Activated CD8-positive, alpha-beta T cell treated with anti-CD3 and anti-CD28 coated beads, Interleukin-2, amount 10 ng/mL, durations not matched to agents 7 days and 5 days (primary cell): ENCODE results near the gene NSMCE4A. TPM values are rescaled to one million over a fixed set of nuclear protein-coding genes. Genes with fewer than 3 reads are reported as not detected.
"Not testable (repeated sequence)": the region's sequence is repeated elsewhere in the genome, so short reads cannot be mapped to it uniquely, and the experiment has no call there.

Experiments
- ATAC-seq: fragments of 150-1000 bp; cut with Tn5 transposase; one replicate; pipeline ENCODE4 v1.10.0; 2021; ENCODE audit warnings: moderate library complexity
- CTCF ChIA-PET: fragments of 350-600 bp; sonication (Branson Sonifier 250); formaldehyde crosslinking; loops from one replicate; lab custom pipeline; 2021; ENCODE audit warnings: antibody characterized with exemption; lab: Charles Lee
- POLR2A ChIA-PET: fragments of 350-600 bp; sonication (Branson Sonifier 250); formaldehyde crosslinking; loops from one replicate; lab custom pipeline; 2021; ENCODE audit warnings: antibody characterized with exemption; lab: Charles Lee
- DNase-seq: peaks from one replicate; pipeline ENCODE4 v3.0.0-alpha.2; 2020
- H3K27ac Mint-ChIP-seq: one replicate; pipeline ENCODE4 v1.8.0; 2021; ENCODE audit warnings: mild to moderate bottlenecking, mixed read lengths
- H3K27me3 Mint-ChIP-seq: one replicate; pipeline ENCODE4 v1.8.0; 2021; ENCODE audit warnings: low read depth, mixed read lengths
- H3K36me3 Mint-ChIP-seq: one replicate; pipeline ENCODE4 v1.8.0; 2021; ENCODE audit warnings: low read depth, mixed read lengths
- H3K4me1 Mint-ChIP-seq: one replicate; pipeline ENCODE4 v1.8.0; 2021; ENCODE audit warnings: low read depth, mixed read lengths
- H3K4me3 Mint-ChIP-seq: one replicate; pipeline ENCODE4 v1.8.0; 2021; ENCODE audit warnings: mild to moderate bottlenecking, mixed read lengths
- H3K9me3 Mint-ChIP-seq: one replicate; pipeline ENCODE4 v1.8.0; 2022; ENCODE audit warnings: mixed read lengths; ENCODE audit not compliant: insufficient read depth
- total RNA-seq, 2 experiments: library from RNA; stranded (reverse); gene quantifications; one replicate each; pipeline ENCODE4 v1.2.3, GENCODE V29; 2021

The NSMCE4A gene
- total RNA-seq, 2 experiments from 2014 or later = 57.5 to 60.5 TPM

GRCh38 chr10:122012731-122013130 is 37.7 kb upstream of the NSMCE4A start:
- H3K27ac Mint-ChIP-seq = no peak overlapping the region
- DNase-seq (no peak), ATAC-seq (no peak)
- H3K9me3 Mint-ChIP-seq = no peaks in the 10 kb centered on the region
- H3K27me3 Mint-ChIP-seq = peaks cover 7% of the 10 kb centered on the region
- ChIA-PET CTCF (no interaction called here), POLR2A (no interaction called here)
- H3K4me3 Mint-ChIP-seq = no peak overlapping the region
- no peaks in the 10 kb centered on the region for H3K4me1 Mint-ChIP-seq
- no peaks in the 10 kb centered on the region for H3K36me3 Mint-ChIP-seq

GRCh38 chr10:122010405-122011050 is 35.5 kb upstream of the NSMCE4A start:
- Mint-ChIP-seq H3K36me3 (no peaks in the 10 kb centered on the region), H3K27ac (no peak overlapping the region), H3K27me3 (peaks cover 3% of the 10 kb centered on the region), H3K4me1 (no peaks in the 10 kb centered on the region), H3K4me3 (no peak overlapping the region), H3K9me3 (no peaks in the 10 kb centered on the region)
- ATAC-seq = no peak
- CTCF ChIA-PET = no interaction called here
- POLR2A ChIA-PET = no interaction called here
- DNase-seq = no peak

- ChIA-PET POLR2A (no interaction called here), CTCF (no interaction called here)
- no peak overlapping the region for H3K4me3 Mint-ChIP-seq
- DNase-seq (no peak), ATAC-seq (no peak)
- no peak overlapping the region for H3K27ac Mint-ChIP-seq
- peaks cover 9% of the 10 kb centered on the region for H3K9me3 Mint-ChIP-seq
- H3K27me3 Mint-ChIP-seq = peaks cover 3% of the 10 kb centered on the region
- H3K4me1 Mint-ChIP-seq = no peaks in the 10 kb centered on the region
- no peaks in the 10 kb centered on the region for H3K36me3 Mint-ChIP-seq
These were observed 32.4 kb upstream of the NSMCE4A start for GRCh38 chr10:122007415-122007814.

GRCh38 chr10:122001698-122002097 is 26.7 kb upstream of the NSMCE4A start:
- CTCF ChIA-PET = no interaction called here
- POLR2A ChIA-PET = no interaction called here
- Mint-ChIP-seq H3K27me3 (no peaks in the 10 kb centered on the region), H3K4me3 (no peak overlapping the region), H3K9me3 (peaks cover 18% of the 10 kb centered on the region), H3K4me1 (no peaks in the 10 kb centered on the region), H3K36me3 (no peaks in the 10 kb centered on the region), H3K27ac (no peak overlapping the region)
- ATAC-seq (no peak), DNase-seq (no peak)

- Mint-ChIP-seq H3K4me1 (no peaks in the 10 kb centered on the region), H3K36me3 (no peaks in the 10 kb centered on the region), H3K9me3 (peaks cover 16% of the 10 kb centered on the region), H3K4me3 (no peak overlapping the region), H3K27ac (no peak overlapping the region), H3K27me3 (peaks cover 4% of the 10 kb centered on the region)
- ChIA-PET POLR2A (no interaction called here), CTCF (no interaction called here)
- no peak for DNase-seq
- ATAC-seq = no peak
These were observed 24.3 kb upstream of the NSMCE4A start for GRCh38 chr10:121999301-121999700.

GRCh38 chr10:121998462-121998861 is 23.4 kb upstream of the NSMCE4A start:
- no peak for ATAC-seq
- Mint-ChIP-seq H3K27ac (no peak overlapping the region), H3K36me3 (no peaks in the 10 kb centered on the region), H3K4me3 (no peak overlapping the region), H3K9me3 (peaks cover 15% of the 10 kb centered on the region), H3K4me1 (no peaks in the 10 kb centered on the region), H3K27me3 (peaks cover 9% of the 10 kb centered on the region)
- ChIA-PET CTCF (no interaction called here), POLR2A (no interaction called here)
- no peak for DNase-seq

GRCh38 chr10:121994429-121994941 is 19.5 kb upstream of the NSMCE4A start:
- H3K27ac Mint-ChIP-seq = no peak overlapping the region

GRCh38 chr10:121991727-121992126 is 16.7 kb upstream of the NSMCE4A start:
- ATAC-seq, H3K4me1 Mint-ChIP-seq, H3K36me3 Mint-ChIP-seq, H3K27ac Mint-ChIP-seq, POLR2A ChIA-PET, H3K9me3 Mint-ChIP-seq, CTCF ChIA-PET, DNase-seq, H3K4me3 Mint-ChIP-seq: not testable (repeated sequence)
- peaks cover 14% of the 10 kb centered on the region for H3K27me3 Mint-ChIP-seq

More at GRCh38 chr10:121994429-121994941, 19.5 kb upstream of the NSMCE4A start:
- Mint-ChIP-seq H3K4me3 (no peak overlapping the region), H3K27me3 (peaks cover 12% of the 10 kb centered on the region), H3K4me1 (no peaks in the 10 kb centered on the region), H3K36me3 (no peaks in the 10 kb centered on the region), H3K9me3 (no peaks in the 10 kb centered on the region)
- CTCF ChIA-PET = no interaction called here
- ATAC-seq (no peak), DNase-seq (no peak)
- POLR2A ChIA-PET = no interaction called here

- Mint-ChIP-seq H3K9me3 (peaks cover under 1% of the 10 kb centered on the region), H3K27me3 (peaks cover 14% of the 10 kb centered on the region), H3K4me1 (no peaks in the 10 kb centered on the region), H3K36me3 (no peaks in the 10 kb centered on the region), H3K27ac (no peak overlapping the region), H3K4me3 (no peak overlapping the region)
- no peak for ATAC-seq
- CTCF ChIA-PET = no interaction called here
- no peak for DNase-seq
- POLR2A ChIA-PET = no interaction called here
These were observed 15.1 kb upstream of the NSMCE4A start for GRCh38 chr10:121990015-121990677.

GRCh38 chr10:121988361-121989324 is 13.6 kb upstream of the NSMCE4A start, which contains the start of gene TACC2:
Gene TACC2 (plus strand): TSS chr10:121989163. CDS start chr10:122021982, 32,819 bp downstream.
- H3K27me3 Mint-ChIP-seq = peaks cover 6% of the 10 kb centered on the region
- H3K27ac Mint-ChIP-seq = no peak within 1 kb of the TSS
- no peak within 1 kb of the TSS for H3K4me3 Mint-ChIP-seq
- DNase-seq (no peak), ATAC-seq (no peak)
- peaks cover 9% of the 10 kb centered on the region for H3K9me3 Mint-ChIP-seq
- no peaks in the 10 kb centered on the region for H3K36me3 Mint-ChIP-seq
- H3K4me1 Mint-ChIP-seq = no peaks in the 10 kb centered on the region
- ChIA-PET POLR2A (no interaction called here), CTCF (no interaction called here)

GRCh38 chr10:121984463-121984862 is 9.4 kb upstream of the NSMCE4A start:
- H3K27ac Mint-ChIP-seq = no peak overlapping the region
- no peaks in the 10 kb centered on the region for H3K4me1 Mint-ChIP-seq
- POLR2A ChIA-PET = no interaction called here
- peaks cover 2% of the 10 kb centered on the region for H3K27me3 Mint-ChIP-seq
- peaks cover 9% of the 10 kb centered on the region for H3K9me3 Mint-ChIP-seq
- no peak overlapping the region for H3K4me3 Mint-ChIP-seq
- CTCF ChIA-PET = interaction anchor here (0.9 kb wide), 1 partner anchor 9 kb away, joined by 3 read pairs; the partner anchor contains the start of gene NSMCE4A
- no peak for DNase-seq
- H3K36me3 Mint-ChIP-seq = no peaks in the 10 kb centered on the region
- no peak for ATAC-seq
